ENCODE measurements around the gene AIRE.

Gene AIRE

GRCh38 chr21:44325386-44326271 is 40.0 kb downstream of the AIRE start:
- no peak for DNase-seq

GRCh38 chr21:44326272-44326647 is 40.6 kb downstream of the AIRE start:
- no peak for DNase-seq

- no peak for DNase-seq
Measured at GRCh38 chr21:44326716-44327602, 41.3 kb downstream of the AIRE start.

- DNase-seq, result no peak
Measured at GRCh38 chr21:44327603-44327974, 41.9 kb downstream of the AIRE start.

GRCh38 chr21:44328242-44328895 is 42.7 kb downstream of the AIRE start:
- no peak for DNase-seq

GRCh38 chr21:44329086-44329889 is 43.6 kb downstream of the AIRE start:
- no peak for DNase-seq

GRCh38 chr21:44329971-44330681 is 44.5 kb downstream of the AIRE start:
- DNase-seq, result no peak

- DNase-seq, result no peak
Measured at GRCh38 chr21:44330698-44331097, 45.0 kb downstream of the AIRE start.

- DNase-seq, result no peak
Measured at GRCh38 chr21:44331209-44331608, 45.5 kb downstream of the AIRE start.

GRCh38 chr21:44331650-44332307 is 46.1 kb downstream of the AIRE start:
- DNase-seq, result no peak

- DNase-seq, result no peak
Measured at GRCh38 chr21:44332383-44332782, 46.7 kb downstream of the AIRE start.

GRCh38 chr21:44332965-44333364 is 47.3 kb downstream of the AIRE start:
- DNase-seq, result no peak

- DNase-seq, result no peak
Measured at GRCh38 chr21:44333509-44334328, 48.0 kb downstream of the AIRE start.

GRCh38 chr21:44334329-44335030 is 48.8 kb downstream of the AIRE start:
- no peak for DNase-seq

- no peak for DNase-seq
Measured at GRCh38 chr21:44335266-44336059, 49.8 kb downstream of the AIRE start.

GRCh38 chr21:44337449-44337848 is 51.8 kb downstream of the AIRE start:
- DNase-seq, result no peak

- DNase-seq, result no peak
Measured at GRCh38 chr21:44337941-44338895, 52.5 kb downstream of the AIRE start.
